HG03045 (cell line): Measurements from ENCODE around the gene TAS2R10.

Source experiments
- ATAC-seq: cut with Tn5 transposase; IDR thresholded peaks from one replicate; pipeline ENCODE4 v1.9.1; 2021; ENCODE audit warnings: mild to moderate bottlenecking, moderate library complexity; ENCODE audit not compliant: unreplicated experiment

TAS2R10 gene

DNA sequence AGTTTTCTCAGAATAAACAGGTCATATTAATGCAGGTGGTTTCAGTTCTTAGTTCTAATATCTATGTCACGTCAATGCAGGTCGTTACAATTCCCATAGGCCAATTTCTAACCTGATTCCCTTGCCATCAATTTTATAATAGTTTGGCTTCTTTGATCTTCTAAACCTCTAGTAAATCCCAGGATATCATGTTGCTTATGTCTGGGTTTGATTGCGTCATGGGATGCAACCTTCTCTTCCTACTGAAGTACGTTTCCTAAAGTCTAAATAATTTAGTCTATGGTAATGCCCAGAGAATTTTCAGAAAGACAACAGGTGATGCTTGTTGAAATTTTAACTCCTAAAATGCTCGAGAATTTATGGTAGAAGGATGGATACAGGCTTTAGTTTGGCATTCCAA lies 42.9 kb downstream of the TAS2R10 start:
- no peak for ATAC-seq

GRCh38 chr12:10779103-10779502 lies 47.1 kb downstream of the TAS2R10 start:
- no peak for ATAC-seq
